Body of pancreas (tissue), 4 donors: ENCODE results near the gene SPHK2. TPM values are rescaled to one million over a fixed set of nuclear protein-coding genes. Genes with fewer than 3 reads are reported as not detected.

Experiments
- ATAC-seq: fragments of 150-250 bp; one replicate; pipeline ENCODE4 v1.9.1; 2016
- DNase-seq, 4 donors: peaks; one replicate each; pipeline ENCODE4 v3.0.0-alpha.2; 2019
- H3K27ac ChIP-seq, 4 donors: fragments of 200-600 bp; sonication (generic); 1 replicate in 3 of 4; 2 replicates in 1 of 4; pipeline versions ENCODE4 v1.5.1 to v1.6.1; 2016 to 2019; ENCODE audit warnings: mild to moderate bottlenecking in 1 of 4, mixed read lengths in 1 of 4, moderate library complexity in 1 of 4
- H3K27me3 ChIP-seq, 2 donors: fragments of 200-600 bp; sonication (generic); one replicate each; pipeline ENCODE4 v1.6.0; 2016; ENCODE audit warnings: mild to moderate bottlenecking in 1 of 2
- H3K36me3 ChIP-seq, 2 donors: fragments of 200-600 bp; sonication (generic); replicated peaks in 1 of 2; 2 replicates each; pipeline ENCODE4 v1.5.1; 2016; ENCODE audit warnings: low read depth in 2 of 2; ENCODE audit not compliant: insufficient read depth in 1 of 2
- H3K4me1 ChIP-seq: fragments of 200-600 bp; sonication (generic); one replicate; pipeline ENCODE4 v1.6.0; 2016
- H3K4me3 ChIP-seq, 2 donors: fragments of 200-600 bp; sonication (generic); 1 replicate in 1 of 2; 2 replicates in 1 of 2; pipeline ENCODE4 v1.5.1; 2016 to 2019
- H3K9me3 ChIP-seq, 3 donors: fragments of 200-600 bp; sonication (generic); 1 replicate in 2 of 3; 2 replicates in 1 of 3; pipeline ENCODE4 v1.5.1; 2016
- POLR2A ChIP-seq, 3 donors: fragments of 450-650 bp; IDR thresholded peaks; one replicate each; pipeline ENCODE4 v1.6.1; 2016; ENCODE audit warnings: antibody characterized with exemption in 3 of 3, mild to moderate bottlenecking in 2 of 3
- WGBS, 2 donors: methylation state at CpG; one replicate each; pipeline ENCODE4 v1.1.5; 2017; 5-methylcytosine and 5-hydroxymethylcytosine counted together
- intact Hi-C: fragments of 100-400 bp; cut with DNase I; formaldehyde crosslinking; loops from one replicate; pipeline ENCODE4 v1.15.1; 2023
- total RNA-seq, 2 donors: library from RNA; depleted of rRNA; stranded (reverse); fragments of >200 nt; gene quantifications; one replicate each; pipeline ENCODE4 v1.1.0, GENCODE V29; 2016
- TF ChIP-seq, protein P1 (sequence below), 7 experiments: fragments of 450-650 bp in 4 of 7; fragments of 200-600 bp in 3 of 7; sonication (generic) in 3 of 7; IDR thresholded peaks; one replicate each; pipeline ENCODE4 v1.5.1; 2016 to 2019; ENCODE audit warnings: antibody characterized with exemption in 7 of 7

The SPHK2 gene
- total RNA-seq, 2 donors from 2014 or later = 8.3 to 37.6 TPM

DNA sequence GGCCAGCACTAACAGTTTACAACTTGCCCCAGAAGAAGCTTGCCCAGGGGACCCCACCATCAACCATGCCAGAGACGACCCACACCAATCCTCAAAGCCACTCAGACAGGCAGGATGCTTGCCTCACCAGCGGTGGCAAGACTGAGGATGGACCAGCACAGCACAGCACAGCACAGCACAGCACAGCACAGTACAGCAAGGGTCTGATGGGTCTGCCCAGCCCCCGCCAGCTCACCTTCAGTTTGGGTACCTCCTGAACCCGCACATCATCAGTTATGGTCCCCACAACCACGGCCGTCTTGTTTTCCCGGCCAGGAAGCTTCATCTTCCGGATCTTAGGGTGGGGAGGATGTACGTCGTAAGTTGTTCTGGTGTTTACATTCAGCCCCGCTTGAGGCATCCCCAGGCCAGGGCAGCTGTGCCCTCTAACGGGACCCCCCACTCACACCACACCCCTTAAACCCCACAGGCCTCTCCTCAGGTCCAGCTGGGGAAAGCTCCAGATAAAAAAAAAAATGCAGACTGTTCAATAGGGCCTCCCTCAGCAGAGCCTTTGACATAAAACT, 2.7 kb upstream of the SPHK2 start:
- DNase-seq (no peak), ATAC-seq (no peak)
- peak overlapping the region in 1 of 4 donors; percentile 94 for H3K27ac ChIP-seq
- no peak overlapping the region for H3K4me3 ChIP-seq
- H3K36me3 ChIP-seq = peaks cover 12 to 16% of the 10 kb centered on the region in 2 donors
- TF ChIP-seq POLR2A (IDR thresholded peaks at IDR 0.05) = no peak
- TF ChIP-seq, protein P1, sequence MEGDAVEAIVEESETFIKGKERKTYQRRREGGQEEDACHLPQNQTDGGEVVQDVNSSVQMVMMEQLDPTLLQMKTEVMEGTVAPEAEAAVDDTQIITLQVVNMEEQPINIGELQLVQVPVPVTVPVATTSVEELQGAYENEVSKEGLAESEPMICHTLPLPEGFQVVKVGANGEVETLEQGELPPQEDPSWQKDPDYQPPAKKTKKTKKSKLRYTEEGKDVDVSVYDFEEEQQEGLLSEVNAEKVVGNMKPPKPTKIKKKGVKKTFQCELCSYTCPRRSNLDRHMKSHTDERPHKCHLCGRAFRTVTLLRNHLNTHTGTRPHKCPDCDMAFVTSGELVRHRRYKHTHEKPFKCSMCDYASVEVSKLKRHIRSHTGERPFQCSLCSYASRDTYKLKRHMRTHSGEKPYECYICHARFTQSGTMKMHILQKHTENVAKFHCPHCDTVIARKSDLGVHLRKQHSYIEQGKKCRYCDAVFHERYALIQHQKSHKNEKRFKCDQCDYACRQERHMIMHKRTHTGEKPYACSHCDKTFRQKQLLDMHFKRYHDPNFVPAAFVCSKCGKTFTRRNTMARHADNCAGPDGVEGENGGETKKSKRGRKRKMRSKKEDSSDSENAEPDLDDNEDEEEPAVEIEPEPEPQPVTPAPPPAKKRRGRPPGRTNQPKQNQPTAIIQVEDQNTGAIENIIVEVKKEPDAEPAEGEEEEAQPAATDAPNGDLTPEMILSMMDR (IDR thresholded peaks at IDR 0.05) = no peak
- no peaks in the 10 kb centered on the region for H3K27me3 ChIP-seq
- H3K9me3 ChIP-seq = no peaks in the 10 kb centered on the region
- peaks cover 37% of the 10 kb centered on the region for H3K4me1 ChIP-seq
- intact Hi-C loops = no loop called here
- 57 to 72% methylated on average over 8 to 12 of the region's 12 CpGs for WGBS, 2 donors

DNA sequence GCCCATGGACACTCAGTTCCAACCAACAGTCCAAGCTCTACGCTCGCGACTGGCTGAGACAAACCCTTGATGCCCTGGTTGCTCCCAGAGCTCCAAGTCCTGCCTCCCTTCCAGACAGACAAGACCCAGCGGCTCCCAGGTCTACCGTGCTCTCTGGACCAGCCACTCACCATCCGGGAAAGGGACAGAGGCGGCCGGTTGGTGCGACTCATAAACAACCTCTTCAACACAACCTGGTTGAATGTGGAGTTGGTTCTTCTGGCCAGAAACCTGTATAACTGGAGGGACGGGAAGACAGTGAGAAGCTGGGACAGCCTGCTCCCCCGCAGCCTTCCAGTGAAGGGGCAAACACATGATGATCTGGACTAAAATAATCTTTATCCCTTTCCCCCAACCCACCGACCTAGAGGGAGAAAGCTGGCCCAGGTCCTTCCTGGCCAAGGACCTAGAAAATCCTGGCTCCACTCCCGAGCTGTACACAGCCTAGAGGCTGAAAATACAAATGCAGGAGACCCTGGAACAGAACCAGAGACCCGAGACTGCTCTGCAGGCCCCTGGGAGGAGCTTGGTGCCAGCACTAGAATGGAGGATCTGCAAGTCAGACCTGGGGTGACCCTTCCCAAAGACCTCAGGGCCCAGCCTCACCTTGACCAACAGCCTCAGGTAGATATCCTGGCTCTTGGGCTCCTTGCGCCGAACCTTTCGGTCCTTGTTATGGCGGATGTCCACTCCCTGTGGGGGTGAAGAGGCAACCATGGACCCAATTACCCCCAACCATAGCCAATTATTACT, 2.0 kb upstream of the SPHK2 start:
- DNase-seq (peak in 1 of 4 donors; percentile 41), ATAC-seq (no peak)
- intact Hi-C loops = no loop called here
- Histone ChIP-seq H3K4me1 (peaks cover 37% of the 10 kb centered on the region), H3K9me3 (no peaks in the 10 kb centered on the region), H3K27me3 (no peaks in the 10 kb centered on the region), H3K36me3 (peaks cover 12 to 16% of the 10 kb centered on the region in 2 donors), H3K27ac (peak overlapping the region in 2 of 4 donors; percentile 5 to 94), H3K4me3 (no peak overlapping the region)
- no peak for TF ChIP-seq POLR2A (IDR thresholded peaks at IDR 0.05)
- TF ChIP-seq, protein P1 (IDR thresholded peaks at IDR 0.05) = no peak
- 42 to 52% methylated on average over 6 to 18 of the region's 18 CpGs for WGBS, 2 donors

DNA sequence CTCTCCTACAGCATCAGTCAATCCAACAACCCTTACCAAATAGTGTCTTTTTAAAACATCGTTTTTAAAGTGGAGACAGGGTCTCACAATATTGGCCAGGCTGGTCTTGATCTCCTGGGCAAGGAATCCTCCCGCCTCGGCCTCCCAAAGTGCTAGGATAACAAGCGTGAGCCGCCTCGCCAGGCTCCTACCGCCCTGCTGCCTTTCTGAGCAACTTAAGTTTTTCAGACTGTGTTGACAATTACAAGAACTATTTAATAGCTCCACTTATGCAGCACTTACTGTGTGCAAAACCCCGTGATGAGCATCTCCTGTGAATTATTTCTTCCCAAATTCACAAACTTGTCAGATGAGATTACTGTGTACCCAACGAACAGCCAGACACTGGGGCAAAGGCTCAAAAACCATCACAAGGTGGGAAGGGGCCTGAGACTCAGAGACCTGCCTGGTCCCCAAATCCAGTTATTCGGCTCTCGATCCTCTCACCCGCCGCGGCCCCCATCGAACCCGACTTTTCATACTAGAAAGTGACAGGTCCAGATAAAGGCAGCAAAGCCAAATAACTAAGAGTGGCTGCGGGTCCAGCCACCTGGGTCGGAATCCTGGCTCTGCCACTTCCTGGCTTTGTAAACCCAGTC, 909 bp upstream of the SPHK2 start:
- no peak for TF ChIP-seq POLR2A (IDR thresholded peaks at IDR 0.05)
- TF ChIP-seq, protein P1 (IDR thresholded peaks at IDR 0.05) = no peak
- Histone ChIP-seq H3K36me3 (peaks cover 12 to 16% of the 10 kb centered on the region in 2 donors), H3K27ac (peak overlapping the region; percentile 86 to 94 (median 88)), H3K9me3 (no peaks in the 10 kb centered on the region), H3K27me3 (no peaks in the 10 kb centered on the region), H3K4me1 (peaks cover 45% of the 10 kb centered on the region), H3K4me3 (peak overlapping the region; percentile 71 to 81)
- intact Hi-C loops = no loop called here
- WGBS, 2 donors = 1% methylated on average over 18 of the region's 18 CpGs
- ATAC-seq (no peak), DNase-seq (no peak)

DNA sequence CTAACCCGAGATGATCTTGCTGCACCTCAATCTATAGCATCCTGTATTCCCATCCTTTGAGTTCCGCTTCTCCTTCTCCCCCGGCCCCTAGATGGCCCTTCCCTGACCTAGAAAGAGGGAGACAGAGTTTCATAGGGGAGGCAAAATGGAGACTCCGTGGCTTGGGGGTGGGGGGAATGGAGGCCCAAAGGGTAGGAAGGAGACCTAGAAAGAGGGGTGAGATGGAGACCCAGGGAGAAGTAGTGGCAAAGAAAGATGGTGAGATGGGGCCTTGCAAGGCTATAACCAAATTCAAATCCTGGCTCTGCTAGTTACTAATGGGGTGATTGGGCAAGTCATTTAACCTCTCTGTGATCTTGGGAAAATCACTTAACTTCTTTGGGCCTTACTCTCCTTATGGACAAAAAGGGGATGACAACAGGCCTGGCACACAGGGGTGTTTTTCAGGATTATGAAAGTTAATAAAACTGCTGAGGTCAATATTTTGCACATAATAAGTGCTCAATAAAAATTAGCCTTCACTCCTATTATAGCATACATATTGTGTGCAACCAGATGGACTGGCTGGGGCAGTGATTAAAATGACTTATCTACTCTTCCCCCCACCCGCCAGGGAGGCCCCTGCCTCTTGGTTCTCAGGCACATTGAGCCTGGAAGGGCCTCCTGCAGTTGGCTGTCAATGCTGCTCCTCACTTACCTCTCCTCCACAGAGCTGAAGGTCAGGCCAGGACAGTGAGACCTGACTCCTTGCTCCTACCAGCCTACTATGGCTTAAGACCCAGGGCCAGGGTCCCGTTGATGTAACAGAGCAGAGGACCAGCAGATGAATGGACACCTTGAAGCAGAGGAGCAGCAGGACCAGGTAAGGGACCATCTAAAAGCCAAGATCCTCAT, 633 bp downstream of the SPHK2 start:
- WGBS, 2 donors = 28 to 30% methylated on average over 6 of the region's 6 CpGs
- H3K27me3 ChIP-seq = no peaks in the 10 kb centered on the region
- ATAC-seq (no peak), DNase-seq (no peak)
- H3K9me3 ChIP-seq = no peaks in the 10 kb centered on the region
- H3K36me3 ChIP-seq = peaks cover 12 to 16% of the 10 kb centered on the region in 2 donors
- peaks cover 57% of the 10 kb centered on the region for H3K4me1 ChIP-seq
- TF ChIP-seq POLR2A (IDR thresholded peaks at IDR 0.05) = no peak
- TF ChIP-seq, protein P1 (IDR thresholded peaks at IDR 0.05) = no peak
- peak overlapping the region in 1 of 2 donors; percentile 31 for H3K4me3 ChIP-seq
- peak overlapping the region; percentile 86 to 94 (median 88) for H3K27ac ChIP-seq
- intact Hi-C loops = no loop called here
